K562 (cell line): Measurements from ENCODE around the gene MYO6. TPM values are rescaled to one million over a fixed set of nuclear protein-coding genes. Genes with fewer than 3 reads are reported as not detected.
A peak's percentile ranks its signal among the peaks of the same experiment; 100 is the strongest.

Experiments used
- ATAC-seq: fragments of 200-7000 bp; cut with Tn5 transposase; 3 replicates; pipeline ENCODE4 v1.9.1; 2020; ENCODE audit warnings: moderate library complexity
- BruUV-seq: library from RNA; stranded (reverse); fragments of 400-500 nt; replicated peaks from 2 replicates; lab custom pipeline; 2021; lab: Mats Ljungman, UMichigan
- CTCF ChIA-PET: fragments of 300-600 bp; formaldehyde crosslinking; extraction: SDS; loops from one replicate; lab custom pipeline; 2021; ENCODE audit warnings: low intra/inter-chr PET ratio; lab: Yijun Ruan, JAX
- POLR2A ChIA-PET: fragments of 300-600, 350-650 bp; sonication (Branson Sonifier 250); formaldehyde crosslinking; extraction: SDS; loops from one replicate; lab custom pipeline; 2021; ENCODE audit warnings: antibody characterized with exemption, inconsistent platforms; lab: Yijun Ruan, JAX
- DNase-seq, 4 experiments: peaks; one replicate each; pipeline versions ENCODE4 v3.0.0 to v3.0.0-alpha.2; 2011 to 2018; ENCODE audit warnings: low spot score in 3 of 4, mixed read lengths in 3 of 4; ENCODE audit errors: extremely low read depth in 1 of 4
- FAIRE-seq: peaks from 2 replicates; lab custom pipeline; 2011; peaks lifted over from hg19 to GRCh38; lab: Jason Lieb, UNC
- H2AFZ ChIP-seq: 2 replicates; pipeline ENCODE4 v1.6.0; 2011; ENCODE audit warnings: low read depth, low read length, control low read depth, inconsistent platforms
- H3K27ac ChIP-seq: fragments of 200-600 bp; 3 replicates; pipeline ENCODE4 v1.8.0; 2011; ENCODE audit warnings: low read depth, mild to moderate bottlenecking, control low read depth, inconsistent platforms, low read length, moderate library complexity, mixed read lengths; ENCODE audit errors: extremely low read depth
- H3K27me3 ChIP-seq, 2 experiments: fragments of 300-600 bp in 1 of 2; 2 replicates in 1 of 2; 3 replicates in 1 of 2; pipeline versions ENCODE4 v1.6.0 to v1.8.0; 2011; ENCODE audit warnings: inconsistent platforms in 2 of 2, low read length in 2 of 2, mild to moderate bottlenecking in 1 of 2, mixed read lengths in 1 of 2, moderate library complexity in 1 of 2; ENCODE audit not compliant: control insufficient read depth in 2 of 2, insufficient read depth in 2 of 2
- H3K36me3 ChIP-seq: fragments of 300-600 bp; 3 replicates; pipeline ENCODE4 v1.8.0; 2011; ENCODE audit warnings: mild to moderate bottlenecking, low read length, inconsistent platforms; ENCODE audit not compliant: control insufficient read depth, insufficient read depth
- H3K4me1 ChIP-seq, 2 experiments: fragments of 200-600 bp in 1 of 2; replicated peaks in 1 of 2; 2 replicates in 1 of 2; 3 replicates in 1 of 2; pipeline versions ENCODE4 v1.5.1 to v1.8.0; 2011; ENCODE audit warnings: inconsistent platforms in 2 of 2, low read length in 2 of 2, mild to moderate bottlenecking in 1 of 2, mixed read lengths in 1 of 2, moderate library complexity in 1 of 2; ENCODE audit not compliant: control insufficient read depth in 2 of 2, insufficient read depth in 2 of 2
- H3K4me2 ChIP-seq: 2 replicates; pipeline ENCODE4 v1.6.1; 2011; ENCODE audit warnings: low read length, control low read depth, inconsistent platforms, mixed read lengths; ENCODE audit not compliant: insufficient read depth
- H3K4me3 ChIP-seq: fragments of 200-600 bp; sonication (generic), shearing (Covaris generic); 2 replicates; pipeline ENCODE4 v1.5.1; 2016; ENCODE audit warnings: control low read depth, inconsistent platforms
- H3K79me2 ChIP-seq: fragments of 200-600 bp; 3 replicates; pipeline ENCODE4 v1.8.0; 2011; ENCODE audit warnings: low read length, inconsistent platforms; ENCODE audit not compliant: control insufficient read depth, insufficient read depth
- H3K9ac ChIP-seq, 2 experiments: 2 replicates each; pipeline versions ENCODE4 v1.6.0 to v1.6.1; 2011; ENCODE audit warnings: low read depth in 2 of 2, low read length in 2 of 2, control low read depth in 1 of 2, inconsistent platforms in 1 of 2, mild to moderate bottlenecking in 1 of 2, mixed read lengths in 1 of 2; ENCODE audit not compliant: insufficient read depth in 1 of 2
- H3K9me1 ChIP-seq: one replicate; pipeline ENCODE4 v1.6.0; 2011; ENCODE audit warnings: inconsistent platforms, mild to moderate bottlenecking, low read length, moderate library complexity; ENCODE audit not compliant: control insufficient read depth, insufficient read depth
- H3K9me3 ChIP-seq: replicated peaks from 2 replicates; pipeline ENCODE4 v1.5.1; 2011; ENCODE audit warnings: low read depth, low read length, inconsistent platforms; ENCODE audit not compliant: control insufficient read depth, insufficient read depth
- H4K20me1 ChIP-seq: replicated peaks from 2 replicates; pipeline ENCODE4 v1.6.1; 2011; ENCODE audit warnings: low read length, inconsistent platforms, mixed read lengths; ENCODE audit not compliant: control insufficient read depth, insufficient read depth
- ATF1 ChIP-seq, 2 experiments: fragments of 450-650 bp in 1 of 2; IDR thresholded peaks; 2 replicates each; pipeline ENCODE4 v1.6.1; 2016; ENCODE audit warnings: missing compliant biosample characterization in 1 of 2, missing genetic modification characterization in 1 of 2
- CBFB ChIP-seq: sonication (generic); formaldehyde crosslinking; IDR thresholded peaks from 2 replicates; pipeline ENCODE4 v1.4.0; 2020; ENCODE audit warnings: mild to moderate bottlenecking, missing genetic modification reagents
- CBX8 ChIP-seq: fragments of 200-600 bp; sonication (generic); IDR thresholded peaks from 2 replicates; pipeline ENCODE4 v1.6.1; 2012; ENCODE audit warnings: borderline replicate concordance, mixed run types, low read depth, mild to moderate bottlenecking, moderate library complexity, mixed read lengths, low read length, control low read depth, inconsistent platforms; ENCODE audit not compliant: poor library complexity, severe bottlenecking; ENCODE audit errors: extremely low read depth
- EP300 ChIP-seq: IDR thresholded peaks from 2 replicates; pipeline ENCODE4 v1.6.1; 2012; ENCODE audit warnings: low read length, improper control_type of control experiment
- FOXA1 ChIP-seq: fragments of 450-650 bp; IDR thresholded peaks from 2 replicates; pipeline ENCODE4 v1.6.1; 2016; ENCODE audit warnings: mild to moderate bottlenecking, borderline replicate concordance
- HDAC3 ChIP-seq: fragments of 450-650 bp; IDR thresholded peaks from 2 replicates; pipeline ENCODE4 v1.6.1; 2018; ENCODE audit warnings: borderline replicate concordance, mild to moderate bottlenecking, moderate library complexity; ENCODE audit not compliant: partially characterized antibody
- JUN ChIP-seq, 2 experiments: sonication (generic) in 1 of 2; formaldehyde crosslinking in 1 of 2; IDR thresholded peaks; 2 replicates each; pipeline versions ENCODE4 v1.6.1 to v1.8.0; 2012 to 2022; ENCODE audit warnings: borderline replicate concordance in 2 of 2, mild to moderate bottlenecking in 2 of 2, improper control_type of control experiment in 1 of 2, low read depth in 1 of 2, low read length in 1 of 2, missing genetic modification reagents in 1 of 2
- NFE2 ChIP-seq: IDR thresholded peaks from 2 replicates; pipeline ENCODE4 v1.6.1; 2014; ENCODE audit warnings: antibody characterized with exemption, low read depth
- NR2C1 ChIP-seq, 2 experiments: fragments of 450-650 bp; IDR thresholded peaks; 2 replicates each; pipeline ENCODE4 v1.6.1; 2017; ENCODE audit warnings: mild to moderate bottlenecking in 2 of 2, antibody characterized with exemption in 1 of 2, inconsistent platforms in 1 of 2, missing compliant biosample characterization in 1 of 2, missing genetic modification characterization in 1 of 2
- NR2C2 ChIP-seq, 2 experiments: fragments of 200-800 bp in 1 of 2; sonication (Bioruptor generic) in 1 of 2; sonication (generic) in 1 of 2; formaldehyde crosslinking in 1 of 2; IDR thresholded peaks; 2 replicates each; pipeline versions ENCODE4 v1.6.1 to v1.8.0; 2016 to 2022; ENCODE audit warnings: mild to moderate bottlenecking in 1 of 2, missing compliant biosample characterization in 1 of 2, missing genetic modification characterization in 1 of 2, missing genetic modification reagents in 1 of 2
- TGIF2 ChIP-seq: sonication (generic); formaldehyde crosslinking; IDR thresholded peaks from 2 replicates; pipeline ENCODE4 v1.8.1; 2022; ENCODE audit warnings: mild to moderate bottlenecking, missing genetic modification reagents, moderate library complexity
- ZC3H11A ChIP-seq: IDR thresholded peaks from 2 replicates; pipeline ENCODE4 v1.6.1; 2012; ENCODE audit warnings: low read depth, low read length, improper control_type of control experiment
- ZNF354B ChIP-seq: fragments of 250-450 bp; sonication (Bioruptor Pico); IDR thresholded peaks from 2 replicates; pipeline ENCODE4 v1.4.0; 2020
- ZNF764 ChIP-seq: fragments of 250-450 bp; sonication (Bioruptor Pico); IDR thresholded peaks from 2 replicates; pipeline ENCODE4 v1.4.0; 2020; ENCODE audit warnings: low read depth, mild to moderate bottlenecking, moderate library complexity
- ZNF77 ChIP-seq: fragments of 250-450 bp; sonication (Bioruptor Pico); IDR thresholded peaks from 2 replicates; pipeline ENCODE4 v1.5.0; 2020
- WGBS: fragments of 100-300 bp; shearing (Covaris generic); methylation state at CpG from one replicate; pipeline ENCODE4 v1.1.6; 2016; ENCODE audit warnings: low coverage, mixed read lengths; ENCODE audit not compliant: insufficient coverage; ENCODE audit errors: missing lambda C conversion rate; 5-methylcytosine and 5-hydroxymethylcytosine counted together
- in situ Hi-C: fragments of 300-500 bp; cut with MboI; formaldehyde crosslinking; loops from 4 replicates; pipeline ENCODE4 v1.15.0; 2018; ENCODE audit warnings: inconsistent platforms, mixed read lengths
- intact Hi-C: fragments of 100-400 bp; cut with micrococcal nuclease; formaldehyde crosslinking; loops from 2 replicates; pipeline ENCODE4 v1.14.2; 2022
- polyA plus RNA-seq, 8 experiments: library from polyadenylated mRNA; depleted of rRNA in 4 of 8; stranded (reverse) in 5 of 8; unstranded in 3 of 8; fragments of >200 nt; fragmentation: Nextera tagmentation in 2 of 8; fragmentation: Illumina TruSeq in 1 of 8; extraction: Ambion mirVana in 2 of 8; extraction: Trizol in 1 of 8; gene quantifications; 2 replicates each; pipeline versions ENCODE4 v1.2.1 to v1.2.3, GENCODE V29; 2011 to 2014; ENCODE audit warnings: inconsistent platforms in 1 of 8, missing spikeins in 1 of 8
- total RNA-seq, 7 experiments: library from RNA; depleted of rRNA in 6 of 7; stranded (reverse); fragments of >200 nt in 6 of 7; fragmentation: Illumina TruSeq in 2 of 7; extraction: Trizol in 2 of 7; gene quantifications; 2 replicates each; pipeline versions ENCODE4 v1.2.1 to v1.2.3, GENCODE V29; 2011 to 2021; ENCODE audit warnings: low replicate concordance in 1 of 7
- TF ChIP-seq, protein P1 (sequence below): fragments of 250-450 bp; sonication (Bioruptor Pico); IDR thresholded peaks from 2 replicates; pipeline ENCODE4 v1.4.0; 2020

The MYO6 gene
- total and polyA plus RNA-seq, 9 of the 15 experiments (the other 6 are each of a cell fraction or from before 2014, with no cell fraction given), result 1.3 to 5.5 (median 2.7) TPM

DNA sequence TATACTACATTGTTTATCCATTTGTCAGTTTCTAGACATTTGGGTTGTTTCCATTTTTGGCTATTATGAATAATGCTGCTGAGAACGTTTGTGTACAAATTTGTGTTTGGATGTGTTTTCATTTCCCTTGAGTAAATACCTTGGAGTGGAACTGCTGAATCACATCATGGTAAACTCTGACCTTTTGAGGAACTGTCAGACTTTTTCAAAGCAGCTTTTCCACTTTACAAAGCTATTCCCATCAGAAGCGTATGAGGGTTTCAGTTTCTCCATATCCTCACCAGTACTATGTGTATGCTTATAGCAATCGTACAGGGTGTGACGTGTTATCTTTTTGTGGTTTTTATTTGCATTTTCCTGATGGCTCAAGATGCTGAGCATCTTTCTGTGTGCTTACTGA, 103.7 kb downstream of the MYO6 start:
- Histone ChIP-seq H3K9ac (no peak overlapping the region), H3K4me3 (no peak overlapping the region), H3K36me3 (no peaks in the 10 kb centered on the region), H3K9me1 (no peaks in the 10 kb centered on the region), H3K27ac (no peak overlapping the region), H3K4me1 (no peaks in the 10 kb centered on the region), H3K4me2 (no peak overlapping the region), H3K27me3 (no peaks in the 10 kb centered on the region), H3K79me2 (no peaks in the 10 kb centered on the region), H4K20me1 (no peaks in the 10 kb centered on the region), H2AFZ (no peak overlapping the region), H3K9me3 (no peaks in the 10 kb centered on the region)
- intact Hi-C loops (loop anchor here (10.0 kb wide), 1 partner anchor 82 kb away; no protein-coding TSS in a partner anchor), in situ Hi-C loops (no loop called here)
- CTCF ChIA-PET, result no interaction called here
- POLR2A ChIA-PET, result no interaction called here
- FAIRE-seq, result no peak
- DNase-seq, result peak in 1 of 4 experiments; percentile 1
- WGBS, result 3% methylated on average over 4 of the region's 4 CpGs
- BruUV-seq, result no TSS peak
- no peak for ATAC-seq
- TF ChIP-seq HDAC3 (no peak), NFE2 (peak; percentile 46; the same call in 1 of the 2 replicates), CBFB (CRISPR knock-in tag) (no peak), EP300 (no peak), JUN (IDR thresholded peaks at IDR 0.05; ENCODE audit: borderline replicate concordance, low read depth, low read length) (no peak), JUN (CRISPR knock-in tag; IDR thresholded peaks at IDR 0.05; ENCODE audit: borderline replicate concordance) (no peak), TGIF2 (CRISPR knock-in tag) (no peak), ZNF77 (CRISPR knock-in tag) (no peak), CBX8 (no peak), ATF1 (CRISPR knock-in tag; IDR thresholded peaks at IDR 0.05) (no peak), ATF1 (tag; IDR thresholded peaks at IDR 0.05) (peak; percentile 53), ZNF764 (CRISPR knock-in tag) (no peak), ZC3H11A (no peak), ZNF354B (CRISPR knock-in tag) (no peak), FOXA1 (no peak), NR2C1 (IDR thresholded peaks at IDR 0.05) (no peak), NR2C1 (tag; IDR thresholded peaks at IDR 0.05) (peak; percentile 26; the same call in 1 of the 2 replicates), NR2C2 (CRISPR knock-in tag; IDR thresholded peaks at IDR 0.05) (no peak), NR2C2 (tag; IDR thresholded peaks at IDR 0.05) (peak; percentile 28; the same call in 1 of the 2 replicates)
- TF ChIP-seq, protein P1, sequence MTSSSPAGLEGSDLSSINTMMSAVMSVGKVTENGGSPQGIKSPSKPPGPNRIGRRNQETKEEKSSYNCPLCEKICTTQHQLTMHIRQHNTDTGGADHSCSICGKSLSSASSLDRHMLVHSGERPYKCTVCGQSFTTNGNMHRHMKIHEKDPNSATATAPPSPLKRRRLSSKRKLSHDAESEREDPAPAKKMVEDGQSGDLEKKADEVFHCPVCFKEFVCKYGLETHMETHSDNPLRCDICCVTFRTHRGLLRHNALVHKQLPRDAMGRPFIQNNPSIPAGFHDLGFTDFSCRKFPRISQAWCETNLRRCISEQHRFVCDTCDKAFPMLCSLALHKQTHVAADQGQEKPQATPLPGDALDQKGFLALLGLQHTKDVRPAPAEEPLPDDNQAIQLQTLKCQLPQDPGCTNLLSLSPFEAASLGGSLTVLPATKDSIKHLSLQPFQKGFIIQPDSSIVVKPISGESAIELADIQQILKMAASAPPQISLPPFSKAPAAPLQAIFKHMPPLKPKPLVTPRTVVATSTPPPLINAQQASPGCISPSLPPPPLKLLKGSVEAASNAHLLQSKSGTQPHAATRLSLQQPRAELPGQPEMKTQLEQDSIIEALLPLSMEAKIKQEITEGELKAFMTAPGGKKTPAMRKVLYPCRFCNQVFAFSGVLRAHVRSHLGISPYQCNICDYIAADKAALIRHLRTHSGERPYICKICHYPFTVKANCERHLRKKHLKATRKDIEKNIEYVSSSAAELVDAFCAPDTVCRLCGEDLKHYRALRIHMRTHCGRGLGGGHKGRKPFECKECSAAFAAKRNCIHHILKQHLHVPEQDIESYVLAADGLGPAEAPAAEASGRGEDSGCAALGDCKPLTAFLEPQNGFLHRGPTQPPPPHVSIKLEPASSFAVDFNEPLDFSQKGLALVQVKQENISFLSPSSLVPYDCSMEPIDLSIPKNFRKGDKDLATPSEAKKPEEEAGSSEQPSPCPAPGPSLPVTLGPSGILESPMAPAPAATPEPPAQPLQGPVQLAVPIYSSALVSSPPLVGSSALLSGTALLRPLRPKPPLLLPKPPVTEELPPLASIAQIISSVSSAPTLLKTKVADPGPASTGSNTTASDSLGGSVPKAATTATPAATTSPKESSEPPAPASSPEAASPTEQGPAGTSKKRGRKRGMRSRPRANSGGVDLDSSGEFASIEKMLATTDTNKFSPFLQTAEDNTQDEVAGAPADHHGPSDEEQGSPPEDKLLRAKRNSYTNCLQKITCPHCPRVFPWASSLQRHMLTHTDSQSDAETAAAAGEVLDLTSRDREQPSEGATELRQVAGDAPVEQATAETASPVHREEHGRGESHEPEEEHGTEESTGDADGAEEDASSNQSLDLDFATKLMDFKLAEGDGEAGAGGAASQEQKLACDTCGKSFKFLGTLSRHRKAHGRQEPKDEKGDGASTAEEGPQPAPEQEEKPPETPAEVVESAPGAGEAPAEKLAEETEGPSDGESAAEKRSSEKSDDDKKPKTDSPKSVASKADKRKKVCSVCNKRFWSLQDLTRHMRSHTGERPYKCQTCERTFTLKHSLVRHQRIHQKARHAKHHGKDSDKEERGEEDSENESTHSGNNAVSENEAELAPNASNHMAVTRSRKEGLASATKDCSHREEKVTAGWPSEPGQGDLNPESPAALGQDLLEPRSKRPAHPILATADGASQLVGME (CRISPR knock-in tag), result no peak
